SHP77 (cell line): ENCODE measurements around the gene KIAA1958.
"Not testable (repeated sequence)": the region's sequence is repeated elsewhere in the genome, so short reads cannot be mapped to it uniquely, and the experiment has no call there.

ENCODE experiments used
- DNase-seq, 2 experiments: peaks; one replicate each; lab custom pipeline; 2025; lab: John Stamatoyannopoulos, UW

The KIAA1958 gene

DNA sequence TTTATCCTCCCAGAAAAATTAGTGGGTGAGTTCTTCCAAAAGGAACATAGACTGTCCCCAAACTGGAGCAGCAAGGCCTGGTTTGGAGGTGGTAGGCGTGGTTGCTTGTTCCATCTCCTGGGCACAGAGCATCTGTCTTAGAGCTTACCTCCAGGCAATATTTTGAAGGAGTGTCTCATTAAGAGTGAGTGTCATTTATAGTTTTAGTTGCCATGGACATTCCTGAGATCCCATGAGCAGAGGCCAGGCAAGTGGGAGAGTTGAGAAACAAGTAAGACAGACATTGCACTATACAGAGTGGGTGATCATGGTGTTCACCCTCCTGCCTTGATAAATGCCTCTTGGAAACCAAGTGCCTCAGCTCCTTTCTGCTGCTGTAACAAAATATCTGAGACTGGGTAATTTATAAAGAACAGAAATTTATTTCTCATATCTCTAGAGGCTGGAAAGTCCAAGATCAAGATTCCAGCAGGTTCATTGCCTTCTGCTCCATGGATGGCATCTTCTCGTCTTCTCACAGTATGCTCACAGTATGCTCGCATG, 68.5 kb downstream of the KIAA1958 start:
- DNase-seq, result no peak

DNA sequence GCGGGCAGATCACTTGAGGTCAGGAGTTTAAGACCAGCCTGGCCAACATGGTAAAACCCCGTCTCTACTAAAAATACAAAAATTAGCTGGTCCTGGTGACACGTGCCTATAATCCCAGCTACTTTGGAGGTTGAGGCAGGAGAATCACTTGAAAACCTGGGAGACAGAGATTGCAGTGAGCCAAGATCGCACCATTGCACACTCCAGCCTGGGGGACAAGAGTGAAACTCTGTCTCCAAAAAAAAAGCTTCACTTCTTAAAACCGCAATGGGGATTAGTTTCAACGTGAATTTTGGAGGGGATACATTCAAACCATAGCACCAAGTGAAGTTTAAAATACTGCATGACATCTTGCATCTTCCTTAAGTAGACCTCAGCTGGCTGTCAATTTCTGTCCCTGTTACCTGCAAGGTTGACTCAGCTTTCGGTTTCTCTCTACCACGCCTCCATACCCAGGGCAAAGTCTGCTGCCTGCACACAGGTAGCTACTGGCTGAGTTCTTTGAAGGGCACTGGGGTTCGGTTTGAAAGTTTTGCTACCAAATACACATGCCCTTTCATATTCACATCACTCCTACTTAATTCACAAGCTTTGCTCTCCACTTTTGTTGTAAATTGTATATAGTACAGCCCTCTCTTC, 69.3 kb downstream of the KIAA1958 start:
- no peak for DNase-seq

DNA sequence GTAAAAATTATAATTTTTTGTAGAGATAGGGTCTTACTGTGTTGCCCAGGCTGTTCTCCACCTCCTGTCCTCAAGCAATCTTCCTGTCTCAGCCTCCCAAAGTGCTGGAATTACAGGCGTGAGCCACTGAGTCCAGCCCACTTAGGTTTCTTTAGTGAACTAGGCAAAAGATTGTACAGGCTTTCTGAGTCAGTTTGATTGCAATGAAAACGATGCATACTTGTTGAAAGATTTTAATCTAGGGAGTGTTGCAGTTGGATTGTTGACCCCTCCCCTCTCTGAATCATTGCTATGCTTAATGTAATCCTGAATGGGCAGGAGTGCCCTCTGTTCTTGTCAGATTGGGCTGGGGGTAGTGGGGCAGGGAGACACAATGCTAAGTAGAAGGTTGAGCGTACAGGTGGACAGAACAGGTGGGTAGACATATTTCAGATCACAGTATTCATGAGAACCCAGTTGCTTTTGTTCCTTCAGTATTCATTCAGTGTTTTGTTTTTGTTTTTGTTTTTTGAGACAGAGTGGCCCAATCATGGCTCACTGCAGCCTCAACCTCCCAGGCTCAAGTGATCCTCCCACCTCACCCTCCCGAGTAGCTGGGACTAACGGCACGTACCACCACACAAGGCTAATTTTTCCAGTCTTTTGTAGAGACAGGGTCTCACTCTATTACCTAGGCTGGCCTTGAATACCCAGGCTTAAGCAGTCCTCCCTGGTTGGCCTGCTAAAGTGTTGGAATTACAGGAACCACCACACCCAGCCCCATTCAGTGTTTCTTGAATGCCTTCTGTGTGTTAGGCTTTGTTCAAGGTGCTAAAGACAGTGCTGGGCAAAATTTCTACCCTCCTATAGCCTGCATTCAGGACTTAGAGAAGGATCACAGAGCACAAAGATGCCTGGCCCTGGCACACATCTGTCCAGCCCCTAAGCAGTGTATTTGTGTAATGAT, 70.1 kb downstream of the KIAA1958 start:
- no peak for DNase-seq

GRCh38 chr9:112558476-112558875, 71.8 kb downstream of the KIAA1958 start:
- no peak for DNase-seq

GRCh38 chr9:112558978-112559377, 72.4 kb downstream of the KIAA1958 start:
- DNase-seq, result no peak

DNA sequence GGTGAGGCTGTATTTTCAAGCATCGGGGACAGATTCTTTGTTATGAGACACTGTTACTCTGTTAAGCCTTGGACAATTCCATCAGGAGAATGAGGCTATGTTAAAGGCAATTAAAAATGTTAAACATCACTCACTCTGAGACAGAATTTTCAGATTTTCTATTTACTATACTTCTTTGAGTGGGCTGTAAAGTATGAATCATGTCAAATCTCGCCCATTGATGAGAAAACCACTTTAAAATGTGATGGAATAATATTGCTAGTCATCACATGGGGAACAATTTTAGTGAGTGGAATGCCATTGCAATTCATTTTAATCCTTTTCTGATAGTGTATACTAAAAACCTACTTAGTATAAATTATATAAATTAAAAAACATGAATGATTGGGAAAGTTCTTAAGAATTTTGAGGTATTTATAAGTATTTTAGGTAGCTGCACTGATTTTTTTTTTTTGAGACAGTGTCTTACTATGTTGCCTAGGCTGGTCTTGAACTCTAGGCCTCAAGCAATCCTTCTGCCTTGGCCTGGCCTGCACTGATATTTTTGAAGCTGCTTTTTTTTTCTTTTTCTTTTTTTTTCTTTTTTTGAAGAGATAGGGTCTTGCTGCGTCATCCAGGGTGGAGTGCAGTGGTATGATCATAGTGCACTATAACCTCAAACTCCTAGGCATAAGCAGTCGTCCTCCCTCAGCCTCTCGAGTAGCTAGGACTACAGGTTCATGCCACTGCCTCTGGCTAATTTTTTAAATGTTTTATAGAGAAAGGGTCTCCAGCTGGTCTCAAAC, 73.2 kb downstream of the KIAA1958 start:
- DNase-seq, result no peak

DNA sequence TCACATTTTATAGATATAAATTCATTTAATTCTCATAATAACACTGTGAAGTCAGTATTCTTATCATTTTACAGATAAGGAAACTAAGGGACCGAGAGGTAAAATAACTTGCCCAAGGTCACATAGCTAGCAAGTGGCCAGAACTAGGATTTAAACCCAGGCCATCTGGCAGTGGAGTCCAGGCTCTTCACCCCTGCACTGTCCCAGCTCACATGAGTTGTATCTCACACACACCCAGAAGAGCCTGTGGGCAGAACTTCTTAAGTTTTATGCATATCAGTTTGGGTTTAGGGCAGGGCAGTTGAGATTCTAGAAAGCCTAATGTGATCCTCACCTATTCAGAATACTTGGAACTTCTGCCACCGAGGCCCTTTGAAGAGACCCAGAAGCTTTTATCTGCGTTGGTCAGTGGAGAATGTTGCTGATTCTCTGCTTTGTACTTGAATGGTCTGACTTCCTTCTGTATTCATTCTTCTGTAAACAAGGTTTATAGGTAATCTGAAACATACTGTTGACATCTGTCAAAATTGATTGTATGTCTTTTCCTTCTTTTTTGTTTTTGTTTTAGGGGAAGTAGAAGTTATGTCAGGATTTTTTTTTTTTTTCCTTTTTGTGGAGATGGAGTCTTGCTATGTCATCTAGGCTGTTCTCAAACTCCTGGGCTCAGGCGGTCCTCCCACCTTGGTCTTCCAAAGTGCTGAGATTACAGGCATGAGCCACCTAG, 75.8 kb downstream of the KIAA1958 start:
- DNase-seq, result no peak

GRCh38 chr9:112569186-112569585, 82.6 kb downstream of the KIAA1958 start:
- no peak for DNase-seq

DNA sequence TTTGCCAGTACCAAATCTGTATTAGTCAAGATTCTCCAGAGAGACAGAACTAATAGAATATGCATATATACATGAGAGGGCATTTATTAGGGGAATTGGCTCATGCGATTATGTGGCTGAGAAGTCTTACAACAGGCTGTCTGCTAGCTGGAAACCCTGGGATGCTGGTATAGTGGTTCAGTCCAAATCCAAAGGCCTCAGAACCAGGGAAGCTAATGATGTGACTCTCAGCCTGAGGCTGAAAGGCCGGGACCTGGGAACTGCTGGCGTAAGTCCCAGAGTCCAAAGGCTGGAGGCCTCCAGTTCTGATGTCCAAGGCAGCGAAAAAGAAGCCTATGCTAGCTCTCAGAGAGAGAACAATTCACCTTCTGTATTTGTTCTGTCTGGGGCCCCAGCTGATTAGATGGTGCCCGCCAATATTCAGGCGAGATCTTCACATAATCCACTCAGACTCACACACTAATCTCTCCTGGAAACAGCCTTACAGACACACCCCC, 84.1 kb downstream of the KIAA1958 start:
- DNase-seq, result no peak

DNA sequence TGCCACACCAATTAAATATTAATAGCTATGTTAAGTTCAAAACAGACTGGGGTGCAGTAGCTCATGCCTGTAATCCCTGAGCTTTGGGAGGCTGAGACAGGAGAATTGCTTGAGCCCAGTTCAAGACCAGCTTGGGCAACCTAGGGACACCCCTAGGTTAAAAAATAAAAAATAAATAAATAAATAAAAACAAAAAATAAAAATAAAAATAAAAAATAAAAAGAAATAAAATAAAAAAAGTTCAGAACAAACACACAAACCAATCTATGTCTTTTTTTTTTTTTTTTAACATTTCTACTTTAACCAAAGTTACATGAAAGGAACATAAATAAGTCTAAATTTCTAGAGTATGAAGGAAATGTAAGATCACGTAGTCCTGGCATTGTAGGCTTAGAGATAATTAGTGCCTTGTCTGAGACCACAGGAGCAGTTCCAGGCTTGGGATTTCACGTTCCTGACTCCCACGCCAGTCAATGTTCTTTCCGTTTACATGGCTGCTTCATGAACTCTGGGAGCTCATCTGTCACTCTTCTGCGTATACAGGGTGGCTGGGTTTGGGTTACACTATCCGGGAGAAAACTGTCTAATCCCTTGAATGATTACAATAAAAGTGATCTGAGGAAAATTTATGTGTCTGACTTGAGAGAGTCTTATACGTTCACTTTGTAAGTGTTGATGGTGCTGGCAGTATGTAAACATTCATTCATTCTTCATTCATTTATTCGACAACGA, 85.2 kb downstream of the KIAA1958 start:
- DNase-seq, result no peak

DNA sequence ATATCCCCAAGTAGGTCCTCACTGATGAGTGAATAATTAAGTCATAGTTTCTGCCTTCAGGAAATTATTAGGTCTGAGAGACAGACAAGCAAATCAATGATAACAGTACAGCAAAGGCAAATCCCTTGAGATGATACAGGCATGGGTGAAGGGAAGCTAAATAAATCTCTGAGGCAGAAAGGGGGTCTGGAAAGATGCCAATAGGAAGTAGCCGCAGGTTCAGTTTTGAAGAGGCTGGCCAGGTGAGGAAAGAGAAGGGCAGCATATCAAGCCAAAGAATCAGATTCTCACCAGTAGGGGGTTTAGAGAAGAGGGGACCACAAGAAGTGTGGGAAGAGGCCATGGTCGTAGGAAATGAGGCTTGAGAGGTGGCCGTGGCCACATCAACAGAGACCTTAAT, 85.8 kb downstream of the KIAA1958 start:
- no peak for DNase-seq

DNA sequence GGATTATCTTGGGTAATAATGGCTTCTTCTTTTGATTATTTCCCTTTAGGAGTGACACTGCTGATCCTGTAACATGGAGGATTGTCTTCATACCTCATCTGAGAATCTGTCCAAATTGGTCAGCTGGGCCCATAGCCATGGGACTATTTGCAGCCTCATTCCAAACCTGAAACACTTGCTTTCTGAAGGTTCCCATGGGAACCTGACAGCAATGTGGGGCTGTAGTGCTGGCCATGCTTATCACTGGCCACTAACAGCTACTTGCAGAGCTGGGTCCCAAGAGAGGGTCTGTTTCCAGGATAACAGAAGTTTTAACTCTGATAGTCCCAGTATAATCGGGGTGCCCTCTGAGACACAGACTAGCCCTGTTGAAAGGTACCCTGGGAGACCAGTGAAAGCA, 87.4 kb downstream of the KIAA1958 start:
- no peak for DNase-seq

DNA sequence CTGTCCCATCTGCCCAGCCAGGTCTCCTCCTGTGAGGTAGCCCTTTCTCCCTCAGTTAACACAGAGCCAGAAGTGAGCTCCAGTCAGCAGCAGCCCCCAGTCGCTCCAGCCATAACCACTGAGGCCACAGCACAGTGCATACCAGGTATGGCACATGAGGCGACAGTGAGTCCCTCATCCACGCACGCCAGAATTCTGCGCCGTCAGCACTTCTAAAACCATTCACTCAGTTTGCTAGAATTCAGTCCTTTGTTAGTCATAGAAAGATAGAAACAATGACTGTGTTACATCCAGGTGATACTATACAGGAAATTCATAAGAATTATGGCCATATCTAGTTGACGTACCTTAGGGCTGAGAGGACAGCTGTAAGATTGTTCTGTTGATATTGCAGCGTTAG, 88.5 kb downstream of the KIAA1958 start:
- DNase-seq, result no peak

DNA sequence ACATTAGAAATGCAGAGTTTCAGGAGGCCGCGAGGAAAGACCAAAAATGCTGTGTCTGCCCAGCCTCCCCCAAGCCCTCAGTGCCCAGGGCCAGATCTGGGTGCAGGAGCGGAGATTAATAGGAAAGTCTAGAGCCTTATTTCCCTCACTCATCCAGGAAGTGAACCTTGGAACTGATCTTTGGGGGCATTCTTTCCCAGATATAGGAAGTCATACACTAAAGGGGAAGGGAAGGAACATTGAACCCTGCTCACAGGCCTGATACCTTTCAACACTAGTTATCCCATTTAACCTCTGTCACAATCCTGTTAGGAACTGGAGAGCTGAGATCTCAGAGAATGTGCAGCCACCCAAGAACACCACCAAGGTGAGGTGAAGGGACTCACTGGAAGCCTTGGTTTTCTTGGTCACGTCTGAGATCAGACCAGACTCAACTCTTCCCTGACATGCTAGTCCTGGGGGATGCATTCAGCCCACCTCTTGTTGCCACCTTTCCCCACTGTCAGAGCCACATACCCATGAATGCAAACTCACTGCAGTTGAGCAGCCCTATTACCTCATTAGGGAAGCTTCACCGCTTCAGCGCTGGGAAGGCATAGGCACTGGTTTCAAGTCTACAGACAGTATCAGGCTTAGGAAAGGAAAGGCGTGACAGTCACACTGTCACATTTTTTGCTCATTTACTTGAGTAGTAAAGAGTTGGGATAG, 95.0 kb downstream of the KIAA1958 start:
- no peak for DNase-seq

DNA sequence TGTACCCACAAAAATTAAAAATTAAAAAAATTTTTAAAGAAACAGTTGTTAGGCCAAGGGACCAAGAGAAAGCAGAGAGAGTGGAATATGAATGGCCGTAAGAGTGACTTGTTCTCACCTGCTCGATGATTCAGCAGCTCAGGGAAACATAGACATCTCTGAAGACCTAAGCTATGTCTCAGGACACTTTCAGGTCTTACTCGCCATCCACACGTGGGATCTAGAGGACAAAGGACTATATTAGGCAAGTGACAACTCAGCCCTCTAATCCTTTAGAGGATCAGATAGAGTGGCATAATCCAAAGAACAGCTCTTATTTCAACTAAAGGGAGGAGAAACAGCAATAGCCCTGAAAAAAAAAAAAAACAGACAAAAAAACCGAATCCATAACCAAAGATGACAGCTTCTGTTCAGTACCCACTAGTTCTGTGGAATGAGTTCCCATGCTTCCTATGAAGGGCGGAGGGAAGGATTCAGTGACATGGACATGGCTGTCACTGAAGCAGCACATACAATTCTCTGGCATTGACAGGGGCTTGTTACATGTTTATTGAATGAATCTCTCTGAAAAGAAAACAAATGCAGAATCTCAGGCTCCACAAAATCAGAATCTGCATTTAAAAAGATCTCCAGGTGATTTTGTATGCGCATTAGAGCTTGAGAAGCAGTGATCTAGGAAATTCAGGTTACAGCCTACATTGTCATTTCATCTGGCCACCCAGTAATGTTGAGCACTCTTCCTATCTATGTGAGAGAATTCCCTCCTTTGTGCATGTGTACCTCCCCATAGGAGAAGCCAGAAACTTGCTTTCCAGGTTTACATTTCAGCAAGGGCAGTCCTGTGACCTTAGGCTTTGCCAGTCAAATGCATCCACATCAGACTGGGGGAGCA, 96.0 kb downstream of the KIAA1958 start:
- no peak for DNase-seq

DNA sequence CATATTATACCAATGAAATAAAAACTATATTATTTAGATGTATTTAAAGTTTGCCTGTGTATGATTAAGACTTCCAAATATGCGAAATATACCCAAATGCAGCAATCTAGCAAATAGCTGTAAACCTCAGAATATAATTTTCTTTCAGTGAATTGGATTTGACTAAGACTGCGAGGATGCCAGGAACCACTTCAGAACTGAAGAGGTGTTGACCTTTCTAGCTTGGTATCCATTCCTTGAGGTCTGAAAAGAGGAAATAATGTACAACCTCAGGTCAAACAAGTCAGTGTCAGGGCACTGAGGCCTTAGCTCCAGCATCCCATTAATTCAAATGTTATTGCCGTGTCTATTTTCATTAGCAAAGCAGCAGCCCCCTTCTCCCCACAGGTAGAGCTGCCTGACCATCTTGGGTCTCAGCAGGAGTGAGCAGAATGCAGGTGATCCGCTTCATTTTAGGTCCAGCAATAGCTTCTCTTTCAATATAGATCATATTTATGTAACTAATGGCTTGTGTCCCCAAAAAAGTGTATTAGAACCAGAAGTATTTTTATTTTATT, 100.0 kb downstream of the KIAA1958 start:
- no peak for DNase-seq

DNA sequence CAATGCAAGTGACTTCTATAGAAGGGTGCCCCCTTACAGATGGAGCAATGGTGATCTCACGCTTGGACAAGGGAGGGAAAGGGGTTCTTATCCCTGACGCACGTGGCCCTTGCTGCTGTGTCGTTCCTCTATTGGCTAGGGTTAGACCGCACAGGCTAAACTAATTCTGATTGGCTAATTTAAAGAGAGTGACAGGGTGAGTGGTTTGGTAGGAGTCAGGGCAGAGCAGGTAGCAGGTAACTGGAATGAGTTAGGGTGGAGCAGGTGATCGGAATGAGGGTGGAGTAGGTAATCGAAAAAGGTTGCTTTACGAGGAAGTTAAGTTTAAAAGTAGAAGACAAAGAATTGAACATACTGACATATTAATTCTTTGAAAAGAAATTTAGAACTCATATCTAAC, 105.2 kb downstream of the KIAA1958 start:
- DNase-seq, result not testable (repeated sequence)

DNA sequence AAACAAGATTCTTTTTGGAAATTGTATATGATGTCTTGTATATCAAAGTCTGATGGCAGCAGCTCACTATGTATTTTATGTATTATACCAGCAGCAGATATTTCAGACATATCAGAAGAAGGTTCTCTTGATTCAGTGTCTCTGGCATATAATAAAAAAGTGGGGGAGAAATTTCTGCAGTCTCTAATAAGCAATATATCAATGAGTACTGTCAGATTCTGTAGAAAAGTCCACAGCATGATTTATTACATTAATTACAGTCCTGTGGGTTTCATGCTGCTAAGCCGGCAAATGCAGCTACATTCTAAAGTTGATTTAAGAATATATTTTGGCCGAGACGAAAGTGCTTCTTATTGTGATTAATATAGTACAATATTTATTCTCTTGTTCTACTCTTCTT, 113.1 kb downstream of the KIAA1958 start:
- DNase-seq, result no peak

- DNase-seq, result no peak
Observed at GRCh38 chr9:112601636-112602035, 115.0 kb downstream of the KIAA1958 start.
